IPS DF 6.9 (cell line): ENCODE measurements around the gene RGS7.
"Not testable (repeated sequence)": the region's sequence is repeated elsewhere in the genome, so short reads cannot be mapped to it uniquely, and the experiment has no call there.

ENCODE experiments used
- DNase-seq: peaks from one replicate; pipeline ENCODE4 v3.0.0-alpha.2; 2013; ENCODE audit warnings: low read depth, low spot score
- H3K27ac ChIP-seq: one replicate; pipeline ENCODE4 v1.5.1; 2013; ENCODE audit warnings: low read length, control low read depth
- H3K27me3 ChIP-seq: 2 replicates; pipeline ENCODE4 v1.6.1; 2013; ENCODE audit warnings: mild to moderate bottlenecking, low read length; ENCODE audit not compliant: control insufficient read depth, insufficient read depth
- H3K36me3 ChIP-seq: 2 replicates; pipeline ENCODE4 v1.6.1; 2013; ENCODE audit warnings: low read length; ENCODE audit not compliant: control insufficient read depth, insufficient read depth
- H3K4me1 ChIP-seq: 2 replicates; pipeline ENCODE4 v1.6.1; 2013; ENCODE audit warnings: low read length; ENCODE audit not compliant: control insufficient read depth, insufficient read depth
- H3K4me3 ChIP-seq: 2 replicates; pipeline ENCODE4 v1.5.1; 2013; ENCODE audit warnings: mild to moderate bottlenecking, low read length
- H3K9me3 ChIP-seq: 2 replicates; pipeline ENCODE4 v1.6.1; 2013; ENCODE audit warnings: low read length, inconsistent platforms; ENCODE audit not compliant: control insufficient read depth, insufficient read depth
- WGBS: extraction: QIAGEN DNeasy Blood & Tissue Kit; methylation state at CpG from one replicate; pipeline ENCODE4 v1.1.7; 2013; ENCODE audit warnings: mixed read lengths, missing lambda C conversion rate; ENCODE audit not compliant: insufficient read length, insufficient coverage; 5-methylcytosine and 5-hydroxymethylcytosine counted together

RGS7 gene

GRCh38 chr1:241308471-241308870, 48.5 kb downstream of the RGS7 start:
- no peaks in the 10 kb centered on the region for H3K36me3 ChIP-seq
- H3K4me1 ChIP-seq, result 0 out of 2 replicates have a peak, but pooled peaks cover 1% of the 10 kb centered on the region
- no peaks in the 10 kb centered on the region for H3K27me3 ChIP-seq
- WGBS, result no CpG with 5 or more reads among the region's 3 CpGs
- H3K4me3 ChIP-seq, result no peak overlapping the region
- no peak overlapping the region for H3K27ac ChIP-seq
- no peak for DNase-seq
- H3K9me3 ChIP-seq, result peaks cover 2% of the 10 kb centered on the region; the same call in 1 of the 2 replicates

GRCh38 chr1:241308011-241308410, 49.0 kb downstream of the RGS7 start:
- DNase-seq, result no peak
- H3K4me3 ChIP-seq, result no peak overlapping the region
- peaks cover 2% of the 10 kb centered on the region; the same call in 1 of the 2 replicates for H3K9me3 ChIP-seq
- H3K4me1 ChIP-seq, result 0 out of 2 replicates have a peak, but pooled peaks cover 1% of the 10 kb centered on the region
- no peak overlapping the region for H3K27ac ChIP-seq
- H3K27me3 ChIP-seq, result no peaks in the 10 kb centered on the region
- no peaks in the 10 kb centered on the region for H3K36me3 ChIP-seq
- no CpG with 5 or more reads among the region's 3 CpGs for WGBS

- no peaks in the 10 kb centered on the region for H3K36me3 ChIP-seq
- no peaks in the 10 kb centered on the region for H3K27me3 ChIP-seq
- 0 out of 2 replicates have a peak, but pooled peaks cover 1% of the 10 kb centered on the region for H3K4me1 ChIP-seq
- no peak overlapping the region for H3K4me3 ChIP-seq
- DNase-seq, result no peak
- H3K9me3 ChIP-seq, result peaks cover 2% of the 10 kb centered on the region; the same call in 1 of the 2 replicates
- no peak overlapping the region for H3K27ac ChIP-seq
- WGBS, result 100% methylated on average over 10 of the region's 12 CpGs
Measured at GRCh38 chr1:241306125-241306790, 50.7 kb downstream of the RGS7 start.

- not testable (repeated sequence) for H3K27me3 ChIP-seq
- WGBS, result no CpG with 5 or more reads among the region's 11 CpGs
- DNase-seq, result peak; percentile 5
Measured at GRCh38 chr1:241302024-241302423, 55.0 kb downstream of the RGS7 start.

GRCh38 chr1:241299347-241299746, 57.7 kb downstream of the RGS7 start:
- no CpG with 5 or more reads among the region's 2 CpGs for WGBS
- H3K36me3 ChIP-seq, result no peaks in the 10 kb centered on the region
- H3K27me3 ChIP-seq, result no peaks in the 10 kb centered on the region

More at GRCh38 chr1:241302024-241302423, 55.0 kb downstream of the RGS7 start:
- not testable (repeated sequence) for H3K27ac ChIP-seq, H3K4me3 ChIP-seq, H3K36me3 ChIP-seq, H3K9me3 ChIP-seq, H3K4me1 ChIP-seq

GRCh38 chr1:241292973-241293372, 64.0 kb downstream of the RGS7 start:
- Histone ChIP-seq H3K4me3 (no peak overlapping the region), H3K9me3 (no peaks in the 10 kb centered on the region), H3K27ac (no peak overlapping the region), H3K27me3 (no peaks in the 10 kb centered on the region), H3K36me3 (no peaks in the 10 kb centered on the region), H3K4me1 (no peaks in the 10 kb centered on the region)
- WGBS, result no CpG with 5 or more reads among the region's 4 CpGs
- no peak for DNase-seq

More at GRCh38 chr1:241299347-241299746, 57.7 kb downstream of the RGS7 start:
- Histone ChIP-seq H3K4me3 (no peak overlapping the region), H3K27ac (no peak overlapping the region), H3K9me3 (no peaks in the 10 kb centered on the region), H3K4me1 (no peaks in the 10 kb centered on the region)
- no peak for DNase-seq

GRCh38 chr1:241291548-241291947, 65.5 kb downstream of the RGS7 start:
- DNase-seq, H3K4me3 ChIP-seq, H3K36me3 ChIP-seq, H3K27me3 ChIP-seq, H3K27ac ChIP-seq, H3K9me3 ChIP-seq, H3K4me1 ChIP-seq: not testable (repeated sequence)
- WGBS, result no CpG with 5 or more reads among the region's 8 CpGs

- H3K36me3 ChIP-seq, result no peaks in the 10 kb centered on the region
- no CpG with 5 or more reads among the region's 1 CpG for WGBS
- H3K4me3 ChIP-seq, result no peak overlapping the region
Measured at GRCh38 chr1:241286486-241286885, 70.5 kb downstream of the RGS7 start.

GRCh38 chr1:241276391-241276790, 80.6 kb downstream of the RGS7 start:
- no peak for DNase-seq
- H3K4me3 ChIP-seq, result no peak overlapping the region
- no peaks in the 10 kb centered on the region for H3K36me3 ChIP-seq
- H3K9me3 ChIP-seq, result no peaks in the 10 kb centered on the region
- H3K27me3 ChIP-seq, result peaks cover 1% of the 10 kb centered on the region; the same call in 1 of the 2 replicates
- no peak overlapping the region for H3K27ac ChIP-seq
- no peaks in the 10 kb centered on the region for H3K4me1 ChIP-seq
- WGBS, result no CpG with 5 or more reads among the region's 3 CpGs

More at GRCh38 chr1:241286486-241286885, 70.5 kb downstream of the RGS7 start:
- Histone ChIP-seq H3K27me3 (no peaks in the 10 kb centered on the region), H3K4me1 (no peaks in the 10 kb centered on the region), H3K9me3 (no peaks in the 10 kb centered on the region), H3K27ac (no peak overlapping the region)
- DNase-seq, result no peak

GRCh38 chr1:241275981-241276380, 81.0 kb downstream of the RGS7 start:
- Histone ChIP-seq H3K27ac (no peak overlapping the region), H3K27me3 (peaks cover 1% of the 10 kb centered on the region; the same call in 1 of the 2 replicates), H3K4me3 (no peak overlapping the region), H3K36me3 (no peaks in the 10 kb centered on the region), H3K4me1 (no peaks in the 10 kb centered on the region), H3K9me3 (no peaks in the 10 kb centered on the region)
- no peak for DNase-seq
- WGBS, result no CpG with 5 or more reads among the region's 5 CpGs

- H3K27ac ChIP-seq, result no peak overlapping the region
- H3K27me3 ChIP-seq, result peaks cover 1% of the 10 kb centered on the region; the same call in 1 of the 2 replicates
- no peaks in the 10 kb centered on the region for H3K36me3 ChIP-seq
- no peak overlapping the region for H3K4me3 ChIP-seq
- DNase-seq, result no peak
- H3K4me1 ChIP-seq, result no peaks in the 10 kb centered on the region
- WGBS, result no CpG with 5 or more reads among the region's 5 CpGs
- no peaks in the 10 kb centered on the region for H3K9me3 ChIP-seq
Measured at GRCh38 chr1:241275226-241275625, 81.8 kb downstream of the RGS7 start.
